GM12892 (cell line): Measurements from ENCODE around the gene NCAM1.

Experiments used
- POLR2A ChIP-seq: IDR thresholded peaks from 2 replicates; pipeline ENCODE4 v1.6.1; 2011; ENCODE audit warnings: low read depth, low read length, control low read depth
- POLR2AphosphoS5 ChIP-seq: IDR thresholded peaks from 2 replicates; pipeline ENCODE4 v1.6.1; 2011; ENCODE audit warnings: low read depth, low read length, control low read depth
- TAF1 ChIP-seq: IDR thresholded peaks from 2 replicates; pipeline ENCODE4 v1.6.1; 2011; ENCODE audit warnings: low read depth, mild to moderate bottlenecking, control low read depth, low read length, borderline replicate concordance

DNA sequence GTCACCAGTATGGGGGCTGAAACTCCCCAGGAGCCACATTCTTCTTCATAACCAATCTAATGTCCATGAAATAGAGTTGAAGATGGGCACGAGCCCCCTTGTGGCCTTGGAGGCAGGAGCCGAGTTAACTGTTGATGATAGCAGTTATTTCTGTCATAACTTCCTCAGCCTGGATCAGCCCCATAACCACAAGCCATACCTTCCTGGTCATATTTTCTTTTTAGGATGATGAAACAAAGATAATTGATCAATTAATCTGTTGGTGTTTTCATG lies 288.2 kb downstream of the NCAM1 start:
- no peak for TF ChIP-seq POLR2A
- no peak for TF ChIP-seq POLR2AphosphoS5
- no peak for TF ChIP-seq TAF1
